Right lobe of liver (tissue), 4 donors: ENCODE results near the gene CACNA2D4.

Source experiments
- POLR2A ChIP-seq: fragments of 450-650 bp; IDR thresholded peaks from one replicate; pipeline ENCODE4 v1.6.1; 2017; ENCODE audit warnings: antibody characterized with exemption, mild to moderate bottlenecking
- TF ChIP-seq, protein P1 (sequence below), 4 donors: fragments of 200-600 bp in 3 of 4; fragments of 450-650 bp in 1 of 4; IDR thresholded peaks; one replicate each; pipeline versions ENCODE4 v1.5.1 to v1.8.0; 2016 to 2022; ENCODE audit warnings: antibody characterized with exemption in 4 of 4, mild to moderate bottlenecking in 2 of 4
- donor health status: DM: no; HTN: no; CAD: no.
- donor health status: DM: no; HTN: no; CAD: no.
- donor health status: DM: no; HTN: yes; CAD: no.

DNA sequence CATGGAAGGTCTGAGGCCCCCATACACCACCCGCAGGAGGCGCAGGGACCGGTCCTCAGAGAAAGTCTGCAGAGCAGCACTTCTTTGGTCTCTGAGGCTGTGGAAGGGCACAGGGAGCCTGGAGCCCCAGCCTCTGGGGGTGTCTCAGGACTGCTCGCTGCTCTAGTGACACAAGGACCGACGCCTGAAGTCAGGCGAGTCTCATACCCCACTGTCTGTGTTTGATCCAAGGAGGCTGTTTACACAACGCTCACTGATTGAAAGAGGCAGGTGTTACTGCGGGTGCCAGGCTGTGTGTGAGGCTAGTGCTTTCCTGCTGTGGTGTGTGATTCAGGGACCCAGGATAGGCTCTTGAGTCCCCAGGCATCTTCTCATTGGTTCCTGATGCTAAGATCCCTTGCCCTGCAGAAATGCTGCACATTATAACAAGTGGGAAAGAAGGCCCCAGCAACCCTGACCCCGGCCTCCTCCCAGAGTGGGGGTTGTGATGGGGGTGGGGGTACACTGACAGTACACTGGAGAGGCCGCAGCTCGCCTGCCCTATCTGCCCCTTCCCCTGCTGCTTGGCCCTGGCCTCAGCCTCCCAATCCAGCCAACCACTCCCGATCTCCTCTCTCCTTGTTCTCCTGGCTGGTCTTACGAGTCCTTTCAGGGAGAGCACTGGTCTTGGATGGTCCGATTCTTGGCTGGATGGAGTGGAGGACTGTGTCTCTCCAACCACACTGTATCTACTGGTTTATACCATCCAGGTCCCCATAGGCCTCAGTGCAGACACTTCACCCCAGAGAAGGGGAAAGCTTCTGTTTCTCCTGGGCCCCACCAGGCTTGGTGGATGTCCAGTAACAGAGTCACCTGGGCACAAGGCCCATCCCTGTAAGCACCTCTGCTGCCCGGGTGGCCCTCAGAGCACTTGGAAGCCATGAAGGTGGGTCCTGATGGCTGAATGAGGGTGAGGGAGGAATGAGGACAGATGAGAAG lies 6.6 kb downstream of the CACNA2D4 start:
- TF ChIP-seq, protein P1, sequence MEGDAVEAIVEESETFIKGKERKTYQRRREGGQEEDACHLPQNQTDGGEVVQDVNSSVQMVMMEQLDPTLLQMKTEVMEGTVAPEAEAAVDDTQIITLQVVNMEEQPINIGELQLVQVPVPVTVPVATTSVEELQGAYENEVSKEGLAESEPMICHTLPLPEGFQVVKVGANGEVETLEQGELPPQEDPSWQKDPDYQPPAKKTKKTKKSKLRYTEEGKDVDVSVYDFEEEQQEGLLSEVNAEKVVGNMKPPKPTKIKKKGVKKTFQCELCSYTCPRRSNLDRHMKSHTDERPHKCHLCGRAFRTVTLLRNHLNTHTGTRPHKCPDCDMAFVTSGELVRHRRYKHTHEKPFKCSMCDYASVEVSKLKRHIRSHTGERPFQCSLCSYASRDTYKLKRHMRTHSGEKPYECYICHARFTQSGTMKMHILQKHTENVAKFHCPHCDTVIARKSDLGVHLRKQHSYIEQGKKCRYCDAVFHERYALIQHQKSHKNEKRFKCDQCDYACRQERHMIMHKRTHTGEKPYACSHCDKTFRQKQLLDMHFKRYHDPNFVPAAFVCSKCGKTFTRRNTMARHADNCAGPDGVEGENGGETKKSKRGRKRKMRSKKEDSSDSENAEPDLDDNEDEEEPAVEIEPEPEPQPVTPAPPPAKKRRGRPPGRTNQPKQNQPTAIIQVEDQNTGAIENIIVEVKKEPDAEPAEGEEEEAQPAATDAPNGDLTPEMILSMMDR (IDR thresholded peaks at IDR 0.05), result no peak
- no peak for TF ChIP-seq POLR2A
